Measurements from ENCODE around the gene MROH2B. TPM values are rescaled to one million over a fixed set of nuclear protein-coding genes. Genes with fewer than 3 reads are reported as not detected.

MROH2B gene
- total RNA-seq, 1 donor from 2014 or later, result not detected

DNA sequence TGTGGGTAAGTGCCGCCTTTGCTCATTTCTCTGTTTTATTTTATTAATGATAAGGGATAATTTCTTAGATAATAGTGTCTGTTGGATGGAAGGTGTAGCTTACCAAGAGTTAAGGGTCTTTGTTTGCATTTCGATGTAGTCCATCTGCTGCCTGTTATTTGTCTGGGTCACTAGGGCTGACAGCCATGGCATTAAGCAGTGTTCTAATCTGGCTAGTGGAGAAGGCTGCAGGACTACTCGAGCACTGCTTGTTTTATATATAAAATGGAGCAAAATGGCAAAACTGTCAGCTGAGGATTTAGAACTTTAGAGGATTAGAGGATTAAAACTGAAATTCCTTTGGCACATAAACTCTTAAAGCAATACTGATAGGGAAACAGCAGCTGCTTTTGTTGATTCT lies 94.3 kb downstream of the MROH2B start:
- no peak overlapping the region for H3K4me3 ChIP-seq (ENCODE audit: low read depth, low read length)
- TF ChIP-seq, protein P1, sequence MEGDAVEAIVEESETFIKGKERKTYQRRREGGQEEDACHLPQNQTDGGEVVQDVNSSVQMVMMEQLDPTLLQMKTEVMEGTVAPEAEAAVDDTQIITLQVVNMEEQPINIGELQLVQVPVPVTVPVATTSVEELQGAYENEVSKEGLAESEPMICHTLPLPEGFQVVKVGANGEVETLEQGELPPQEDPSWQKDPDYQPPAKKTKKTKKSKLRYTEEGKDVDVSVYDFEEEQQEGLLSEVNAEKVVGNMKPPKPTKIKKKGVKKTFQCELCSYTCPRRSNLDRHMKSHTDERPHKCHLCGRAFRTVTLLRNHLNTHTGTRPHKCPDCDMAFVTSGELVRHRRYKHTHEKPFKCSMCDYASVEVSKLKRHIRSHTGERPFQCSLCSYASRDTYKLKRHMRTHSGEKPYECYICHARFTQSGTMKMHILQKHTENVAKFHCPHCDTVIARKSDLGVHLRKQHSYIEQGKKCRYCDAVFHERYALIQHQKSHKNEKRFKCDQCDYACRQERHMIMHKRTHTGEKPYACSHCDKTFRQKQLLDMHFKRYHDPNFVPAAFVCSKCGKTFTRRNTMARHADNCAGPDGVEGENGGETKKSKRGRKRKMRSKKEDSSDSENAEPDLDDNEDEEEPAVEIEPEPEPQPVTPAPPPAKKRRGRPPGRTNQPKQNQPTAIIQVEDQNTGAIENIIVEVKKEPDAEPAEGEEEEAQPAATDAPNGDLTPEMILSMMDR (conservative IDR thresholded peaks at IDR 0.05; ENCODE audit: low read depth, low read length), result no peak
- no peak for DNase-seq (ENCODE audit: low read depth)

DNA sequence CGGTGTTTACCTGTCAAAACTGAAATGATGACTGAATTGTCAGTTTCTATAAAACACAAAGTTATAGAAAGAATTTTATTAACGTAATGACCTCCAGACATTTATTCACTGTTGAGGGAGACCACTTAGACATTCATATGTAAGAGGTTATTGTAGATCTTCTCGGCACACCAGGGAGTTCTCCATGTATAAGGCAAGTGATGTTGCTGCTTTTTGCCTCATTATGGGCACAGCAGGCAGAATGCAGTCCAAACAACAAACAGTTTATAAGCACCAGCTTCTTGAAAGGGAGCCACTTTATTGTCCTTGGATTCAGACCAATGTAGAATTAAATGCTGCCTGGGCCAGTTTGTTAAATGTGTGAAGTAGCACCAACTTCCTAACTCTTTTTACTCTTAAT lies 95.1 kb downstream of the MROH2B start:
- TF ChIP-seq, protein P1 (conservative IDR thresholded peaks at IDR 0.05; ENCODE audit: low read depth, low read length), result no peak
- H3K4me3 ChIP-seq (ENCODE audit: low read depth, low read length), result no peak overlapping the region
- no peak for DNase-seq (ENCODE audit: low read depth)

DNA sequence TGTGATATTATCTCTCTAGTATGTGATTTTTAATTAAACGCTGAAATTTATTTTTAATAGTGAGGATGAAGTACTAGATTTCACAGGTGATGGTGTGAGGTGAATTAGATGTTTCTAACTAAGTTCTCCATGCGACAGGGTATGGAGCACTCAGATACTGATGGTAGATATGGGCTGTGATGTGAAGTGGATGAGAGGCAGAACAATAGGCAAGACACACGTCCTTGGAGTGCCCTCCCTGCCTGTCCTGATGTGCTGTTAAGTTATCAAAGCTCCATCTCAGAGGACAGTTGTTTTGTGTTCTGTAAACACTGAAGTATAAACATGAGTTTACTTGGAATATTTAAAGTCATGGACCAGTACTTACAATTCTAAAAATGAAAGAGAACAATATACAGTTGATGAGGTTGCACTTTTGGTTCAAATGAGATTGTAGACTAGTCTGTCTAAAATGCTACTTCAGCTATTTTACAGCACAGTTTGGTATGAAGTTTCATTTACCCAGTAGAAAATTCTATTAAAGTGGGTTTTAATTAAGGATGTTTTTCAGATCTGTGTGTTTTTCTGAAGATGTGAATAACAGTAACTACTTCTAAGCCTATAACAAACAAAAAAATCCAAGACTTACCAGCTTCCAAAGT lies 97.7 kb downstream of the MROH2B start:
- no peak overlapping the region for H3K4me3 ChIP-seq (ENCODE audit: low read depth, low read length)
- TF ChIP-seq, protein P1 (conservative IDR thresholded peaks at IDR 0.05; ENCODE audit: low read depth, low read length), result no peak

DNA sequence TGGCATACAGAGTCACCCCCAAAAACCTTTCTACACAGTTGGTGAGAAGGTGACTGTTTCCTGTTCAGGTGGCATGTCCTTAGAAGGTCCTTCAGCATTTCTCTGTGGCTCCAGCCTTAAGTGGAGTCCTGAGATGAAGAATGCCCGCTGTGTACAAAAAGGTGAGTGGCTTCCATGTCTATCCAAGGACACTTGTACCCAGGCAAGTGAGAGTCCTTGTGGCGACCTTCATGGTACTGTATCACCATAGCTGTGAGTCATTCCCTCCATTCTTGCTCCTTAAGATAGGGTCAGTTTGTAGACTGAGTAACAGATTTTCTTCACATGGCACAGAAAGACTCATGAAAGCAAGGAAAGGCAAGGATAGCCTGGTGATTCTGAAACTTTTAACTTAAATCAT lies 98.7 kb downstream of the MROH2B start:
- TF ChIP-seq, protein P1 (conservative IDR thresholded peaks at IDR 0.05; ENCODE audit: low read depth, low read length), result no peak
- no peak for DNase-seq (ENCODE audit: low read depth)
- H3K4me3 ChIP-seq (ENCODE audit: low read depth, low read length), result no peak overlapping the region

More for the DNA sequence above, 97.7 kb downstream of the MROH2B start:
- DNase-seq (ENCODE audit: low read depth), result no peak

DNA sequence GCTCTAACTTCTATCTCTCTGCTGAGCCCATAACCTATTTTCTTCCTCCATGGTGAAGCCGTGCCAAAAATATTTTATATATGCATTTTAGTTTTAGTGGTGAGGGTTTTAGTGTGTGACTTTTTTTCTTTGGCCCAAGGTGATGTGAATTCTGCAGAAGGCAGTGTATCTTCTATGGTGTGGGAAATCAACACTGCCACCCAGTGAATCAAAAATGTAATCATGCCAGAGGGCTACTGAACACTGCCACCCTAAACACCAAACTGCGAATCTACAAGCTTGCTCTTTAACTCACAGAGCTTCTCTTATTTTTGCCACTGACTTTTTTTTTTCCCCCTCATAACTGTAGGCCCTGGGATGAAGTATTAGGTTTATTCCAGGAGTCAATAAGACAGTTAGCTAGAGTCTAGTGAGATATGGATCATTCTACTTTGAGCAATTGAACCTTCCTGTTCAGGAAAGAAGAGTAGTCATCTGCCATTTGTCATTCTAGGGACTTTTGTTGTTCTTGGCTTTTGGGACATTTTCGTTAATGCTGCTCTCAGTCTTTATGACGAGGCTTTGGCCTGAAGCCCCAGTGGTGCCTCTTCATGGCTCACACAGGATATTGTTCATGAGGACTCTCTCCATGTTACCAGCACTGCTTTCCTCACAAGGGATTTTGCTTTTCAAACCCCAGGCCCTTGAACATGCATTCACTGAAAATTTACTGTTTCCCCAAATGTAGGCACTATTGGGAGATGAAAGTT lies 108.8 kb downstream of the MROH2B start:
- no peak for DNase-seq (ENCODE audit: low read depth)
- TF ChIP-seq, protein P1 (conservative IDR thresholded peaks at IDR 0.05; ENCODE audit: low read depth, low read length), result peak; percentile 29

DNA sequence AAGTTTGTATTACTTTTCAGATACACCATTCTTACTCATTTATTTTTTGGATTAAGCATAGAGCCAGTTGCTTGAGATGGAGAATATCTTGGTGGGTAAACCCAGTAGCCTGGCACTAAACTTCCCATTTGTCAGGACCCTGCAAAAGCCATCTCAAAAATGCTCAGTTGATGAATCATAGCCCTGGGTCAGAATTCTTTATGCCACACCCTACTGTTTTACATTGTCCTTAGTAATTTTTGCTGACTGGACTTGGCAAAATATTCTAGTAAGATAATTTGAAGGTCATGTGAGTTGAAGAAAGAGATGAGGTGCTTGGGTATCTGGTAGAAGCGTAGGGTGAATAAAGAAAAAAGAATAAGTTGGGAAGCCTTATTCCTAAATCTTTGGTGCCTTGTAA lies 111.1 kb downstream of the MROH2B start:
- no peak overlapping the region for H3K4me3 ChIP-seq (ENCODE audit: low read depth, low read length)
- no peak for DNase-seq (ENCODE audit: low read depth)
- TF ChIP-seq, protein P1 (conservative IDR thresholded peaks at IDR 0.05; ENCODE audit: low read depth, low read length), result no peak

More for the DNA sequence above, 108.8 kb downstream of the MROH2B start:
- no peak overlapping the region for H3K4me3 ChIP-seq (ENCODE audit: low read depth, low read length)
